Measurements from ENCODE around the gene HSPA4.

HSPA4 gene

GRCh38 chr5:133120156-133120750 is 68.4 kb downstream of the HSPA4 start:
- no peak for DNase-seq

DNA sequence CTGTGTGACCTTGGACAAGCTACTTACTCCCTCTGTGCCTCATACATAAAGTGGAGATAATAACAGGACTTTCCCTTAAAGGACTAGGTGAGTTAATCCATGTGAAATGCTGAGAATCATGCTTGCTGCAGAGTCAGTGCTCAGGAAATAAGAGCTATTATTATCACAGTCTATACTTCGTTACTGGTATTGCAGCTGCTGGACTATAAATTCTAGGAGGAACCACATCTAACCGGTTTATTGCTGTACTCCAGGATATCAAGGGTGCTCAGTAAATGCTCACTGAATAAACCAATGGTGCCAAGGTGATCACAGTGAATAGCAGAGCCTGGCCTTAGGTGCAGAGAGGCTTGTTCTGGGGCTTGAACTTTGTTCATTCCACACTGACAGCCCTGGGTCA is 69.3 kb downstream of the HSPA4 start:
- TF ChIP-seq, protein P1, sequence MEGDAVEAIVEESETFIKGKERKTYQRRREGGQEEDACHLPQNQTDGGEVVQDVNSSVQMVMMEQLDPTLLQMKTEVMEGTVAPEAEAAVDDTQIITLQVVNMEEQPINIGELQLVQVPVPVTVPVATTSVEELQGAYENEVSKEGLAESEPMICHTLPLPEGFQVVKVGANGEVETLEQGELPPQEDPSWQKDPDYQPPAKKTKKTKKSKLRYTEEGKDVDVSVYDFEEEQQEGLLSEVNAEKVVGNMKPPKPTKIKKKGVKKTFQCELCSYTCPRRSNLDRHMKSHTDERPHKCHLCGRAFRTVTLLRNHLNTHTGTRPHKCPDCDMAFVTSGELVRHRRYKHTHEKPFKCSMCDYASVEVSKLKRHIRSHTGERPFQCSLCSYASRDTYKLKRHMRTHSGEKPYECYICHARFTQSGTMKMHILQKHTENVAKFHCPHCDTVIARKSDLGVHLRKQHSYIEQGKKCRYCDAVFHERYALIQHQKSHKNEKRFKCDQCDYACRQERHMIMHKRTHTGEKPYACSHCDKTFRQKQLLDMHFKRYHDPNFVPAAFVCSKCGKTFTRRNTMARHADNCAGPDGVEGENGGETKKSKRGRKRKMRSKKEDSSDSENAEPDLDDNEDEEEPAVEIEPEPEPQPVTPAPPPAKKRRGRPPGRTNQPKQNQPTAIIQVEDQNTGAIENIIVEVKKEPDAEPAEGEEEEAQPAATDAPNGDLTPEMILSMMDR (IDR thresholded peaks at IDR 0.05; ENCODE audit: borderline replicate concordance, extremely low read depth, low read length, poor library complexity, severe bottlenecking) = no peak
- TF ChIP-seq EZH2 (IDR thresholded peaks at IDR 0.05; ENCODE audit: borderline replicate concordance, low read depth, low read length, severe bottlenecking) = no peak
- Histone ChIP-seq H3K27me3 (ENCODE audit: insufficient read depth, low read length, poor library complexity) (no peaks in the 10 kb centered on the region), H3K9ac (ENCODE audit: low read depth, low read length) (no peak overlapping the region), H3K4me1 (ENCODE audit: insufficient read depth, low read length) (no peaks in the 10 kb centered on the region), H3K79me2 (ENCODE audit: insufficient read depth, low read length) (no peaks in the 10 kb centered on the region), H3K27ac (ENCODE audit: low read length) (no peak overlapping the region), H2AFZ (ENCODE audit: low read depth, low read length) (no peak overlapping the region), H4K20me1 (ENCODE audit: insufficient read depth, low read length) (no peaks in the 10 kb centered on the region), H3K4me3 (ENCODE audit: low read depth in 1 of 2, low read length in 2 of 2) (no peak overlapping the region), H3K9me3 (ENCODE audit: insufficient read depth, low read length, severe bottlenecking) (no peaks in the 10 kb centered on the region), H3K36me3 (ENCODE audit: insufficient read depth, low read length) (no peaks in the 10 kb centered on the region), H3K4me2 (ENCODE audit: insufficient read depth, low read length) (no peak overlapping the region)
- ATAC-seq (ENCODE audit: insufficient read depth, low read depth) (no peak), DNase-seq (no peak)

More at GRCh38 chr5:133120156-133120750, 68.4 kb downstream of the HSPA4 start:
- Histone ChIP-seq H3K9me3 (ENCODE audit: insufficient read depth, low read length, severe bottlenecking) (no peaks in the 10 kb centered on the region), H3K9ac (ENCODE audit: low read depth, low read length) (no peak overlapping the region), H3K4me3 (ENCODE audit: low read depth in 1 of 2, low read length in 2 of 2) (no peak overlapping the region), H3K27ac (ENCODE audit: low read length) (no peak overlapping the region), H3K79me2 (ENCODE audit: insufficient read depth, low read length) (no peaks in the 10 kb centered on the region), H4K20me1 (ENCODE audit: insufficient read depth, low read length) (no peaks in the 10 kb centered on the region), H3K27me3 (ENCODE audit: insufficient read depth, low read length, poor library complexity) (no peaks in the 10 kb centered on the region), H3K4me2 (ENCODE audit: insufficient read depth, low read length) (no peak overlapping the region), H2AFZ (ENCODE audit: low read depth, low read length) (no peak overlapping the region), H3K36me3 (ENCODE audit: insufficient read depth, low read length) (no peaks in the 10 kb centered on the region), H3K4me1 (ENCODE audit: insufficient read depth, low read length) (no peaks in the 10 kb centered on the region)
- TF ChIP-seq, protein P1 (IDR thresholded peaks at IDR 0.05; ENCODE audit: borderline replicate concordance, extremely low read depth, low read length, poor library complexity, severe bottlenecking) = no peak
- TF ChIP-seq EZH2 (IDR thresholded peaks at IDR 0.05; ENCODE audit: borderline replicate concordance, low read depth, low read length, severe bottlenecking) = no peak
- no peak for ATAC-seq (ENCODE audit: insufficient read depth, low read depth)

GRCh38 chr5:133121611-133122150 is 69.9 kb downstream of the HSPA4 start:
- no peak for TF ChIP-seq EZH2 (IDR thresholded peaks at IDR 0.05; ENCODE audit: borderline replicate concordance, low read depth, low read length, severe bottlenecking)
- TF ChIP-seq, protein P1 (IDR thresholded peaks at IDR 0.05; ENCODE audit: borderline replicate concordance, extremely low read depth, low read length, poor library complexity, severe bottlenecking) = no peak
- Histone ChIP-seq H3K36me3 (ENCODE audit: insufficient read depth, low read length) (no peaks in the 10 kb centered on the region), H3K9ac (ENCODE audit: low read depth, low read length) (no peak overlapping the region), H3K27ac (ENCODE audit: low read length) (no peak overlapping the region), H4K20me1 (ENCODE audit: insufficient read depth, low read length) (no peaks in the 10 kb centered on the region), H3K4me3 (ENCODE audit: low read depth in 1 of 2, low read length in 2 of 2) (no peak overlapping the region), H3K79me2 (ENCODE audit: insufficient read depth, low read length) (no peaks in the 10 kb centered on the region), H2AFZ (ENCODE audit: low read depth, low read length) (no peak overlapping the region), H3K27me3 (ENCODE audit: insufficient read depth, low read length, poor library complexity) (no peaks in the 10 kb centered on the region), H3K4me2 (ENCODE audit: insufficient read depth, low read length) (no peak overlapping the region), H3K4me1 (ENCODE audit: insufficient read depth, low read length) (no peaks in the 10 kb centered on the region), H3K9me3 (ENCODE audit: insufficient read depth, low read length, severe bottlenecking) (no peaks in the 10 kb centered on the region)
- ATAC-seq (ENCODE audit: insufficient read depth, low read depth) (no peak), DNase-seq (no peak)
